ENCODE measurements around the gene PNMA8C.
"Not testable (repeated sequence)": the region's sequence is repeated elsewhere in the genome, so short reads cannot be mapped to it uniquely, and the experiment has no call there.

The PNMA8C gene

DNA sequence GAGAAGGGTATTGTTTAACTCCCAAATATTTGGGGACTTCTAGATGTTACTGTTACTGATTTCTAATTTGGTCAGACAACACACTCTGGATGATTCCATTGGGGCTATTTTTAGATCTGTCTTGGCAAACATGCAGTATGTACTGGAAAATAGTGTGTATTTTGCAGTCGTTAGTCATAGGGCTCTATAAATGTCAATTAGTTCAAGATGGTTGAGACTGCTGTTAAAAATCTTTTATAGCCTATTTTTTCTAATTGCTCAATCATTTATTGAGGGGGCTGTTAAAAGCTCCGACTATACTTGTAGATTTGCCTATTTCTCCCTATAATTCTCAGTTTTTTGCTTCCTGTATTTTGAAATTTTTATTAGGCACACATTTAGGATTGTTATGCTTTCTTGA is 50.5 kb downstream of the PNMA8C start:
- Histone ChIP-seq H4K20me1 (ENCODE audit: insufficient read depth, low read length) (peaks cover 17% of the 10 kb centered on the region; the same call in 1 of the 2 replicates), H3K27me3 (ENCODE audit: low read depth, low read length) (no peaks in the 10 kb centered on the region), H3K4me3 (ENCODE audit: low read length) (no peak overlapping the region), H3K27ac (ENCODE audit: low read length) (no peak overlapping the region), H3K9me3 (ENCODE audit: insufficient read depth, low read length) (no peaks in the 10 kb centered on the region), H3K9ac (ENCODE audit: low read length) (no peak overlapping the region), H3K36me3 (replicated peaks; ENCODE audit: low read depth, low read length) (peaks cover 64% of the 10 kb centered on the region), H3K79me2 (ENCODE audit: low read length) (peaks cover 32% of the 10 kb centered on the region), H2AFZ (ENCODE audit: low read depth, low read length) (no peak overlapping the region), H3K4me1 (ENCODE audit: low read length) (no peaks in the 10 kb centered on the region), H3K4me2 (ENCODE audit: low read length) (no peak overlapping the region)
- no peak for TF ChIP-seq EZH2phosphoT487 (IDR thresholded peaks at IDR 0.05; ENCODE audit: low read depth)
- TF ChIP-seq, protein P1, sequence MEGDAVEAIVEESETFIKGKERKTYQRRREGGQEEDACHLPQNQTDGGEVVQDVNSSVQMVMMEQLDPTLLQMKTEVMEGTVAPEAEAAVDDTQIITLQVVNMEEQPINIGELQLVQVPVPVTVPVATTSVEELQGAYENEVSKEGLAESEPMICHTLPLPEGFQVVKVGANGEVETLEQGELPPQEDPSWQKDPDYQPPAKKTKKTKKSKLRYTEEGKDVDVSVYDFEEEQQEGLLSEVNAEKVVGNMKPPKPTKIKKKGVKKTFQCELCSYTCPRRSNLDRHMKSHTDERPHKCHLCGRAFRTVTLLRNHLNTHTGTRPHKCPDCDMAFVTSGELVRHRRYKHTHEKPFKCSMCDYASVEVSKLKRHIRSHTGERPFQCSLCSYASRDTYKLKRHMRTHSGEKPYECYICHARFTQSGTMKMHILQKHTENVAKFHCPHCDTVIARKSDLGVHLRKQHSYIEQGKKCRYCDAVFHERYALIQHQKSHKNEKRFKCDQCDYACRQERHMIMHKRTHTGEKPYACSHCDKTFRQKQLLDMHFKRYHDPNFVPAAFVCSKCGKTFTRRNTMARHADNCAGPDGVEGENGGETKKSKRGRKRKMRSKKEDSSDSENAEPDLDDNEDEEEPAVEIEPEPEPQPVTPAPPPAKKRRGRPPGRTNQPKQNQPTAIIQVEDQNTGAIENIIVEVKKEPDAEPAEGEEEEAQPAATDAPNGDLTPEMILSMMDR (IDR thresholded peaks at IDR 0.05; ENCODE audit: low read depth, low read length): no peak

DNA sequence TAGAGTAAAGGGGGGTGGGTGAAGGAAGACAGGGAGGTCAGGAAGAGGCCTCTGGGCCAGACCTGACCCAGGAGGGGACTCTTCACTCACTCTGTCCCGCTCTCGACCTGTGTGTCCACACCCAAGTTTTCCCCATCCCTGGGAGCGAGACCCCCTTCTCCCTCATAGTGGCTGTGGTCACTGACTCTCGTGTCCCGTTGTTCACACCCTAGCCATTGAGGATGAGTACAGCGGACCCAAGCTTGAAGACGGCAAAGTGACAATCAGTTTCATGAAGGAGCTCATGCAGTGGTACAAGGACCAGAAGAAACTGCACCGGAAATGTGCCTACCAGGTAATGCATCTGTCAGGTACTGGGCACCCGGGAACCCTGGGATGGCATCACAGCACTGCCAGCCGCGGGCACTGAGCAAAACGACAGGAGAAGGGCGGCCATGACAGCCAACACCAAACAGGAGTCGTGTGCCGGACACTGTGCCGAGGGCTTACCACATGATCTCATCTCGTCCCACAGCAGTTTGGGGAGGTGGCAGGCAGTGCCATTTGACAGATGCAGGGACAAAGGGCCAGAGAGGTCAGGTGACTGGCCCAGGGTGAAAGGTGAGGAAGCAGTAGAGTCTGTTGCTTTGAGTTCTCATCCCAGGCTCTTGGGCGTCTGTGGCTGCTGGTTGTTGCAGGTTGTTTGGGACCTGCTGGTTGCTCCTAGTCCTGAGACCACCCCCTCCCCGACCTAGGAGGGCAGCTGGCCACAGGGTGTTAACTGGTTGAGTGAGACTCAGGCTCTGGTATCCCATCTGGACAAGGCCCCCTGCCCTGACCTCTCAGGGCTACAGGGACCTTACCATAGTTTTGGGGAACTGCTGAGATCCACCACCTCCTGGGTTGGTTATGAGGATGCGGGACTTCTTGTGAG is 52.2 kb downstream of the PNMA8C start:
- Histone ChIP-seq H3K4me1 (ENCODE audit: low read length) (no peaks in the 10 kb centered on the region), H3K27me3 (ENCODE audit: low read depth, low read length) (no peaks in the 10 kb centered on the region), H3K4me2 (ENCODE audit: low read length) (no peak overlapping the region), H4K20me1 (ENCODE audit: insufficient read depth, low read length) (peaks cover 32% of the 10 kb centered on the region), H3K36me3 (replicated peaks; ENCODE audit: low read depth, low read length) (peaks cover 62% of the 10 kb centered on the region), H3K27ac (ENCODE audit: low read length) (no peak overlapping the region), H3K79me2 (ENCODE audit: low read length) (peaks cover 50% of the 10 kb centered on the region), H2AFZ (ENCODE audit: low read depth, low read length) (no peak overlapping the region), H3K9ac (ENCODE audit: low read length) (no peak overlapping the region), H3K4me3 (ENCODE audit: low read length) (no peak overlapping the region), H3K9me3 (ENCODE audit: insufficient read depth, low read length) (no peaks in the 10 kb centered on the region)
- TF ChIP-seq EZH2phosphoT487 (IDR thresholded peaks at IDR 0.05; ENCODE audit: low read depth): no peak
- TF ChIP-seq, protein P1 (IDR thresholded peaks at IDR 0.05; ENCODE audit: low read depth, low read length): no peak

DNA sequence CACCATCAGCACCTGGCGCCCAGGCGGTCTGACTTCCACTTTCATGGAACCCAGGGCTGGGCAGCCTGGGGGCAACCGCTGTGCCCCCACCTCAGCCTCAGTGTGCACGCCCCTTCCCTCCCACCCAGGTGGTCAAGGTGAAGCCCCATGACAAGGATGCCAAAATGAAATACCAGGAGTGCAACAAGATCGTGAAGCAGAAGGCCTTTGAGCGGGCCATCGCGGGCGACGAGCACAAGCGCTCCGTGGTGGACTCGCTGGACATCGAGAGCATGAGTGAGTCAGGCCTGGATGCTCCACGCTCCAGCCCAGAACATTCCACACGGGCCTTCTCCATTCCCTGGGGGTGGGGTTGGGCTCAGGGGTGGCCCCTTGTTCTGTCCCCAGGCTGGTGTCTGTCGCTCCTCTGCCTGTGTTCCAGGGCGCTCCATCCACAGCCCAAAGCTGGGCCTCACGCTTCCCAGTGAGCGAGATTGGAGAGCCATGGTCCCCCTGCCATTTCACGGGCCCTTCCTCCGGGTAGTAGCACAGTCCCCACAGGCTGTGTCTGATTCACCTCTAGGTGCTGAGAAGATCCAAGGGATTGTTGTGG is 53.2 kb downstream of the PNMA8C start:
- Histone ChIP-seq H3K79me2 (ENCODE audit: low read length) (peaks cover 53% of the 10 kb centered on the region), H4K20me1 (ENCODE audit: insufficient read depth, low read length) (peaks cover 34% of the 10 kb centered on the region), H3K36me3 (replicated peaks; ENCODE audit: low read depth, low read length) (peaks cover 61% of the 10 kb centered on the region)
- H2AFZ ChIP-seq (ENCODE audit: low read depth, low read length); H3K4me3 ChIP-seq (ENCODE audit: low read length); H3K27ac ChIP-seq (ENCODE audit: low read length); H3K9ac ChIP-seq (ENCODE audit: low read length); H3K4me1 ChIP-seq (ENCODE audit: low read length); H3K4me2 ChIP-seq (ENCODE audit: low read length); H3K9me3 ChIP-seq (ENCODE audit: insufficient read depth, low read length); H3K27me3 ChIP-seq (ENCODE audit: low read depth, low read length): not testable (repeated sequence)

Data from OCI-LY3 (cell line).